Measurements from ENCODE around the gene SEMA3A.
"Not testable (repeated sequence)": the region's sequence is repeated elsewhere in the genome, so short reads cannot be mapped to it uniquely, and the experiment has no call there.

SEMA3A gene

DNA sequence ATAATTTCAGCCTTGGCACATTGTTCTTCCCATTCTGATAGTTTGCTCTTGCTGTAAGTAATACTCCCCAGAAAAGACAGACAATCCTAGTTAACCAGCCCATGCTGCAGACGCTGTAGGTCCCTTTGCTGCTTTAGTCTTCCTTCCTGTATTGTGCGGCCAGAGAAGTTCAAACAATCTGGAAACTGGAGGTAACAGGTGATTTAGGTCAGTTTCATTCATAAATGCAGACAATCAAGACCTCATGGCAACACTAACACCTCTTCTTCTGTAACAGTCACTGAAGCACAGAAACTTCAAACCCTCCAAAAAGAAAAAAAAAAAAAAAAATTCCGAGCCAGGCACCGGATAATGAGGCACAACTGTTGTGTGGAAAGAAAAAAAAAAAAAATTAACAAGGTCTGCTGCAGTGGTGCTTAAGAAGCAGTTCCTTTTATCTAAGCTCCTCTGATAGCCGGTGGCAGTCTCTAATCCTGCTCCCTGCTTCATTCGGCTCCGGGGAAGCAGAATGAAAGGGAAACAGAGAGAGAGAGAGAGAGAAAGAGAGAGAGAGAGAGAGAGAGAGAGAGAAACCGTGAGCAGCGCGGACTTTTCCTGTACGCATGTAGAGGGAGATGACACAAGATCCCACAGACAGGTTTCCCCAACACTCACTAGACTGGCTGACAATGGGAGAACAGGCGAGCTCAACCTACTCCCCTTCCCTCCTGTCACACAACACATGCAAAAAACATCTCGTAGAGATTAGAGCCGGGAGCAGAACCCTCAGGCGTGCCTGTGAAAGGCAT, at the start of gene SEMA3A:
SEMA3A (minus strand) TSS at position 306 of the 788 bp plus-strand sequence; CDS start at position 103, 203 bp downstream.
- peak; percentile 73 for DNase-seq

DNA sequence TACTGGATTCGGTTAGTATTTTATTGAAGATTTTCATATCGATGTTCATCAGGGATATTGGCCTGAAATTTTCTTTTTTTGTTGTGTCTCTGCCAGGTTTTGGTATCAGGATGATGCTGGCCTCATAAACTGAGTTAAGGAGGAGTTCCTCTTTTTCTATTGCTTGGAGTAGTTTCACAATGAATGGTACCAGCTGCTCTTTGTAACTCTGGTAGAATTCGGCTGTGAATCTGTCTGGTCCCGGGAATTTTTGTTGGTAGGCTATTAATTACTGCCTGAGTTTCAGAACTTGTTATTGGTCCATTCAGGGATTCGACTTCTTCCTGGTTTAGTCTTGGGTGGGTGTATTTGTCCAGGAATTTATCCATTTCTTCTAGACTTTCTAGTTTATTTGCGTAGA, 48.4 kb upstream of the SEMA3A start:
- not testable (repeated sequence) for DNase-seq

DNA sequence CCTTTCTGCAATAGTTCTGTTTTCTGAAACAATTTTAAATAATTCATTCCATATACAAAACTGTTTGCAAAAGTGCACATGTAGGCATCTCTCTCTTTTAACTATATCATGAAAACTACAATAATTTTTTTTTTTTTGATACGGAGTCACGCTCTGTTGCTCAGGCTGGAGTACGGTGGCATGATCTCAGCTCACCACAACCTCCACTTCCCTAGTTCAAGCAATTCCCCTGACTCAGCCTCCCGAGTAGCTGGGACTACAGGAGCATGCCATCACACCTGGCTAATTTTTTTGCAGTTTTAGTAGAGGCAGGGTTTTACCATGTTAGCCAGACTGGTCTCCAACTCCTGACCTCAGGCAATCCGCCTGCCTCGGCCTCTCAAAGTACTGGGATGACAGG, 44.0 kb upstream of the SEMA3A start:
- DNase-seq: no peak

DNA sequence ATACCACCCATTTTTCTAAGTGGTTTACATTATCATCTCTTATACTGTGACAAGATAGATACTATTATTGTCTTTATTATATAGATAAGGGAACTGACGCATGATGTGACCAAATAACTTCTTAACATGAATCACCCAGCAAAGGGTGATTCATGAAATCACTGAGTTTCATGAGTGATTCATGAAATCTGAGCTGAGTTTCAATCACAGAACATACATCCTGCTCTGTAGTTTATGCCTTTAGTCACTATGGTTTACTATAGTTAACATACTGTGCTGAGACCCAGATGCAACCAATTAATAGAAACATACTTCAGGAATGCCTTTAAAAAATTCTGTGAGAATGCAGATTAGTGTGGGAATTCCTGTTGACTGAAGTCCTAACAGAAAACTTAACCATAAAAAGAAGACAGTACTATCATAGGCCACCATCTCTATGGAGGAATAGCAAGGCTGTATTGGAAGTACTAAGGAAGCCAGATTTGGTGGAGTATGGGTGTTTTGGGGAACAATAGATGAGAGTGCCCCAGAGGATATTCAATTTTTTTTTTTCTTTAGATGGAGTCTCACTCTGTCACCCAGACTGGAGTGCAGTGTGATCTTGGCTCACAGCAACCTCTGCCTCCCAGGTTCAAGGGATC, 43.1 kb upstream of the SEMA3A start:
- DNase-seq: no peak

GRCh38 chr7:84236398-84236797, 41.8 kb upstream of the SEMA3A start:
- DNase-seq: no peak

GRCh38 chr7:84232646-84233045, 38.1 kb upstream of the SEMA3A start:
- DNase-seq: no peak

DNA sequence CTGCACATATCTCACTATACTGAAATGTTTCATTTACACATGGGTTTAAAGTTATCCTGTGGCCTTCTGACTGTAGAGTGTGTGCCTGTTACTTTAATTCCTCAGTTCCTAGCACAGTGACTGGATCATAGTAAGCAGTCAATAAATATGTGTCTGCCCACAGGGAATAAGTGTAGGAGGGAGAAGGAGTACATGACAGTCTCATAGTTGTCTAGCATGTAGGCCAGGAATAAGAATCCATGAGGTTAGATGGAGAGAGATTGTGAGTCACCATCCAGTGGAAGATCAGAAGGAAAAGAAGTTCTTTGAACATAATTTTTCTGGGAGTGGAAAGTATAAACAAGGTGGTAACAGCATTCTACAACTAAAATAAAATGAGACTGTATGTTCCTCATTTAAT, 36.6 kb upstream of the SEMA3A start:
- DNase-seq: no peak

GRCh38 chr7:84230491-84230890, 35.9 kb upstream of the SEMA3A start:
- DNase-seq: no peak

DNA sequence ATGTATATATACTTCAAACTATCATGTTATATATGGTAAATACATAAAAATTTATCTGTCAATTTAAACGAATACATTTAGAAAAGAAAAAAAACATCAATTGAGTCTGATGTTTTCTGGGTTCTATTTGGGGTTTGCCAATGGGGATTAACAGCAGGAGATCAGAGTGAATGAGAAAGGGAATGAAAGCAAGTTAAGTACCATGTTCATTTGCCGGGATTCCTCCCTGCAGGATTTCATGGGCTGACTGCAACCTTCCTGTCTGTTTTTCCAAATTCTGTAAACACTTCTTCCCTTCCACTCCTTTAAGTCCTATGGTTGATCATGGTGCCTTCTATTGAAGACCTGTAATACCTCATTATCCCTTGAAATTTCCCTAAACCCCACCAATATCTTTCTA, 33.9 kb upstream of the SEMA3A start:
- DNase-seq: no peak

DNA sequence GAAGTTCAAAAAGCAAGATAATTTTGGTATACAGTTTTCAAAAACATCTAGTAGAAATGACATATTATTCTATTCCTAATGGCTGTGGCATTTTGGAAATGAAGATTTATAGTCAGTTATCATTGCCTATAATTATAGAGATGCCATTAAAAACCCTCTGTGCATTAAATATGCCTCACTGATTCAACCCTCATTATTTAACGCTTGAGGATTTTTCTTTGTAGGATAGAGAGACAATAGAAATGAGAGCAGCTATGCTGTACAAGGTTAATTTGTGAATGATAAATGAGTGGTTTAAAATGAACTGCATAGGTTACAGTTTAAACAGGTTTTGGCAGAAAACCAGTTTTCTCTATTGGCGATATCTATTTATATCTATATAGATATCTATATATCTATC, 32.2 kb upstream of the SEMA3A start:
- DNase-seq: no peak

- no peak for DNase-seq
Observed at GRCh38 chr7:84224505-84224904, 29.9 kb upstream of the SEMA3A start.

GRCh38 chr7:84219310-84219709, 24.7 kb upstream of the SEMA3A start:
- DNase-seq: no peak

DNA sequence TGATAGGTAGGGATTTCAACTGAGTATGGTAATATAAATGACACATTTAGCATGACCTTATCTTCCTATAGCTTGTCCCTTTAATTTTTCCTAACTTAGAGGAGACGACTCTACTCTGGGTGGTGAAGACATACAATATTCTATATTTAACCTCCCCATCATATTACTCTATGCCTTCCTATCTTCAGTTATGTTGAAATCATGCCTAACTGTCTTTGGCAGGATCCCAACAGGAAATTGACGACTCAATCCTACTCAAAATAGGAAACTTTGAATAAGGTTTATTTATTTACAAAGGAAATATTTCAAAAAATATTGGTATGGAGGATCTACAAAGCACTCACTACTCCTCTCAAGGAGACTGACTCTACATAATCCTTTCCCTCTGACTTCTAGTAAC, 24.1 kb upstream of the SEMA3A start:
- no peak for DNase-seq

- no peak for DNase-seq
Observed at GRCh38 chr7:84216472-84216871, 21.9 kb upstream of the SEMA3A start.

- DNase-seq: not testable (repeated sequence)
Observed at GRCh38 chr7:84214757-84215156, 20.2 kb upstream of the SEMA3A start.

DNA sequence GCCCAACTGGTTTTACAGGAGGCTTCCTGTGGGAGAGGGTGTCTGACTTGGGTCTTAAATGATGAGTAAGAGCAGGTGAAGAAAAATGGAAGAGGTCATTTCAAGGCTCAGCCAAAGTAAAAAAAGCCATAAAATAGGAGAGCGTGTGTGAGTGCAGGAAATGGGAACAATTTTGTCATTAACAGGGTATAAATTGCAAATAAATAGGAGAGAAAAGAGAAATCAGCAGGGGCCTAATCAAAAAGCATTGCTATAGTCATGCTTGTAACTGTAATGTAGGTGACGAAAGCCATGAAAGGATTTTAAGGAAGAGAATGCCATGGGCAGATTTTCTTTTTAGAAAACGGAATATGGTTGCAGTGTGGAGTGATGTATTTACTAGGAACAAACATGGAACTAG, 15.7 kb upstream of the SEMA3A start:
- no peak for DNase-seq

GRCh38 chr7:84209006-84209405, 14.4 kb upstream of the SEMA3A start:
- DNase-seq: no peak

DNA sequence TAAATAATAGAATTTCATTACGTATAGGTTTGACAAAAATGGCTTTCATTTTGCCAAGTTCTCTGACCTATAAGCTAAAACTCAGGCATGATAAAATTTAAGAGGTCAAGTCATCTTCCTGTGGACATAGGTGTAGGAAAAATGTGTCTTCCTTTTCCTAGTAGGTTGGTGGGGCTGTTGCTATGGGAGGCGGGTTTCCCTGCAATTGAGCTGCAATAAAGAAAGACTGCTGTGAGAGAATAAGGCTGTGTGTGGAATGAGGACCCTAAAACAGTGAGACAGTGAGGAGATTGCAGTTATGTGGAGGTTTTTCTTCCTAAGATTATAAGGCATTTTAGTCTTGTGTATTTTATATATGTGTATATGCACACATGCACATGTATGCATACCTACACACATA, 13.0 kb upstream of the SEMA3A start:
- no peak for DNase-seq

GRCh38 chr7:84207025-84207424, 12.4 kb upstream of the SEMA3A start:
- DNase-seq: no peak

DNA sequence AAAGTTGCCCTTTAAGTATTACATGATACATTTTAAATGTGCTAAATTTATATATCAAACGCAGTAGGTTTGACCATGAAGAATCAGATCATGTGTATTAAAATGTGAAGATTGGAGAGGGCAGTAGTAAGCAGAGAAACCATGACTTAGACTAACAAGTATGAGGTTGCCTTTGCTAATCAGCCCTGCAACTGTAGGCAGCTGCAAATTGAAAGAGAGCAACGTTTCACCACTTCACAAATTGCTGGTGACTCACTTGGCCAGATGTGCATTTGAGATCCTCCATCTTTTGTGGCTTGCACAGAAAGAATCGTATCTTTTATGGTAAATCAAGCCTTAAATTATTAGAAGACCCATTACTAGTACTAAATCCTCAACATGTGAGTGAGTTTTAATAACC, 10.1 kb upstream of the SEMA3A start:
- no peak for DNase-seq

DNA sequence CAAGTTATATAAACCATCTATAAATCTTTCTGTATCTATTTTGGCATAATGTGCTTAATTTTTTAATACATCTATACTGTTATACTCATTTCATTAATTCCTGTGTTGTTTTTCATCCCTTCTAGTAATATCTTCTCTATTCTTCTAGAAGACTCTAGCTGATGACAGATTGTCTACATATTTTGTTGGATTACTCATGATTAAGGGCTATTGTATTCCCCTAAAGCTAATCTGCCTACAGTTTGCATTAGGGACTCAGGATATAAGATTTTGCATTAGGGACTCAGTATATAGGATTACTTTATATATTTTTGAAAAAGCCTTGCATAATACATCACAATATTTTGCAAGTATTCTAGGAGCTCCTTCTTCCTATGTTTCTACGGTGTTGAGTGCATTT, 8.3 kb upstream of the SEMA3A start:
- DNase-seq: no peak

GRCh38 chr7:84200859-84201258, 6.3 kb upstream of the SEMA3A start:
- DNase-seq: no peak

GRCh38 chr7:84199216-84199615, 4.6 kb upstream of the SEMA3A start:
- no peak for DNase-seq

GRCh38 chr7:84196084-84196503, 1.5 kb upstream of the SEMA3A start:
- DNase-seq: no peak
